ENCODE measurements around the gene ANKS1A. TPM values are rescaled to one million over a fixed set of nuclear protein-coding genes. Genes with fewer than 3 reads are reported as not detected.

ANKS1A gene
- total and polyA plus RNA-seq, 2 of the 4 experiments (the other 2 are of a cell fraction), result 7.2 to 7.5 TPM

DNA sequence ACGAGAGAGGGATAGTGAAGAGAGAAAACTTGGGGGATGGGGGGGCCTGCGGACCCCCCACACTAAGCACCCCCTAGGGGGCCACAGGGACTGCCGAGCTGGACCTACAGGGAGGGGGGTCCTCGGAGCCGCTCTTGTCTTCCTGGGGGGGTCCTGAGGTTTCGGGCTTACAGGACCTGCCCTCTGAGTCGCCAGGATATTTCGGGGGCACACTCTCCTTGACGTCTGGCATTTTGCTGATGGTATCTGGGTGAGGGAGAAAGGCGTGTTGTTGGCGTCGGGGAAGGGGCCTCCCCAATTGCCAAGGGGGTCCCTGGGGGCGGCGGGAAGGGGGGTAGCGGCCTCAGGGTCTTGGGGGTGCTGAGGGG, 251.6 kb downstream of the ANKS1A start:
- no peak overlapping the region for H4K91ac ChIP-seq (ENCODE audit: insufficient read depth, low read depth, low read length)
- H2AFZ ChIP-seq (replicated peaks; ENCODE audit: low read length, poor library complexity), result no peak overlapping the region
- no peak overlapping the region for H4K5ac ChIP-seq (ENCODE audit: low read depth, low read length)
- POLR2A ChIA-PET (ENCODE audit: unreplicated experiment), result no interaction called here
- peaks cover 2% of the 10 kb centered on the region; the same call in 1 of the 2 replicates for H3K4me1 ChIP-seq (ENCODE audit: control insufficient read depth, insufficient read depth, low read length)
- H3K36me3 ChIP-seq (ENCODE audit: control insufficient read depth, insufficient read depth, low read length), result no peaks in the 10 kb centered on the region
- no peaks in the 10 kb centered on the region for H3K9me3 ChIP-seq (ENCODE audit: control insufficient read depth, insufficient read depth, low read length)
- H2BK20ac ChIP-seq (ENCODE audit: low read depth, low read length), result no peak overlapping the region
- no peak overlapping the region for H3K4me2 ChIP-seq (ENCODE audit: low read depth, low read length)
- intact Hi-C loops (cut with micrococcal nuclease), result loop anchor here (1.0 to 10.0 kb wide), 3 partner anchors 154 to 314 kb away; partner anchors contain the start of genes FANCE and TAF11
- H3K27ac ChIP-seq (ENCODE audit: insufficient read depth, low read length), result no peak overlapping the region
- H4K8ac ChIP-seq (ENCODE audit: low read depth in 2 of 2, low read length in 2 of 2), result no peak overlapping the region
- no peaks in the 10 kb centered on the region for H3K27me3 ChIP-seq (ENCODE audit: control insufficient read depth, insufficient read depth, low read length)
- H2AK5ac ChIP-seq (ENCODE audit: low read depth, low read length), result no peak overlapping the region
- H2BK120ac ChIP-seq (ENCODE audit: low read depth, low read length), result no peak overlapping the region
- H2AK9ac ChIP-seq (replicated peaks; ENCODE audit: low read depth, low read length, poor library complexity), result no peak overlapping the region
- in situ Hi-C loops (cut with MboI; ENCODE audit: low sequenced_read_pairs), result loop anchor here (25.0 kb wide), 1 partner anchor 978 kb away; no protein-coding TSS in a partner anchor
- H3K9ac ChIP-seq (ENCODE audit: low read depth, low read length), result no peak overlapping the region
- no peak overlapping the region for H3K4ac ChIP-seq (ENCODE audit: low read depth, low read length)
- no peak overlapping the region for H3K4me3 ChIP-seq (ENCODE audit: insufficient read depth, low read depth, low read length)
- CTCF ChIA-PET, result interaction anchor here (0.6 to 1.7 kb wide), 11 partner anchors 10 to 161 kb away, joined by 3 to 10 read pairs (median 4); no protein-coding TSS in a partner anchor
- ATAC-seq (ENCODE audit: low read depth) (no peak), DNase-seq (no peak)
- no peak for TF ChIP-seq BHLHE40 (IDR thresholded peaks at IDR 0.05; ENCODE audit: low read depth, low read length)
- TF ChIP-seq MXI1 (IDR thresholded peaks at IDR 0.05; ENCODE audit: borderline replicate concordance, low read depth, low read length), result no peak
- TF ChIP-seq MAFK (IDR thresholded peaks at IDR 0.05; ENCODE audit: low read depth, low read length), result no peak
- H3K18ac ChIP-seq (ENCODE audit: low read depth, low read length), result no peak overlapping the region
- H2BK5ac ChIP-seq (ENCODE audit: low read depth, low read length, poor library complexity, severe bottlenecking), result no peak overlapping the region
- H3K14ac ChIP-seq (replicated peaks; ENCODE audit: low read depth, low read length), result no peak overlapping the region
- no peaks in the 10 kb centered on the region for H3K79me1 ChIP-seq (ENCODE audit: low read depth in 1 of 2, low read length in 2 of 2)
- no peak overlapping the region for H3K23ac ChIP-seq (ENCODE audit: low read depth, low read length)
- no TSS peak for BruUV-seq (replicated peaks)
- no peak overlapping the region for H3K56ac ChIP-seq (ENCODE audit: extremely low read depth, insufficient read depth, low read length)
- H3K9me1 ChIP-seq (ENCODE audit: insufficient read depth, low read length), result no peaks in the 10 kb centered on the region
- WGBS, 2 experiments (ENCODE audit: extremely low coverage in 2 of 2, insufficient read length in 1 of 2), result no CpG with 5 or more reads among the region's 15 CpGs
- H4K20me1 ChIP-seq (ENCODE audit: insufficient read depth, low read length), result no peaks in the 10 kb centered on the region
- no peak overlapping the region for H2BK15ac ChIP-seq (ENCODE audit: low read depth, low read length)
- dilution Hi-C loops (cut with HindIII; ENCODE audit: low sequenced_read_pairs, unreplicated experiment), result no loop called here

Small RNAs within 50 kb of the gene (microRNA-seq; reads per million reads assigned to microRNA genes)
- not detected for gene AL138721.1 (ENCODE audit: insufficient read depth, insufficient read length)

Small RNAs within 50 kb of the gene (small RNA-seq; reads per million reads assigned to genes)
- 0 to 1.0 (median 0) reads per million in 5 experiments for gene AL138721.1

Other genes with a start within 250 kb of the ANKS1A start
- 29.9 and 32.2 TPM in 2 replicates for gene ILRUN, start 192.5 kb upstream of the ANKS1A start, total RNA-seq (2012; rRNA removed)
- gene ILRUN, start 192.5 kb upstream of the ANKS1A start, polyA plus RNA-seq (2012; rRNA removed), result 25.4 and 26.0 TPM in 2 replicates
- gene SNRPC, start 131.8 kb upstream of the ANKS1A start, total RNA-seq (2012; rRNA removed), result 84.8 and 87.5 TPM in 2 replicates
- 343 and 345 TPM in 2 replicates for gene SNRPC, start 131.8 kb upstream of the ANKS1A start, polyA plus RNA-seq (2012; rRNA removed)
- gene BLTP3A, start 97.2 kb upstream of the ANKS1A start, total RNA-seq (2012; rRNA removed), result 4.2 and 4.7 TPM in 2 replicates
- gene BLTP3A, start 97.2 kb upstream of the ANKS1A start, polyA plus RNA-seq (2012; rRNA removed), result 3.0 and 3.1 TPM in 2 replicates
- gene TAF11, start 1.2 kb upstream of the ANKS1A start, total RNA-seq (2012; rRNA removed), result 12.7 and 24.2 TPM in 2 replicates
- 17.4 and 23.3 TPM in 2 replicates for gene TAF11, start 1.2 kb upstream of the ANKS1A start, polyA plus RNA-seq (2012; rRNA removed)

Measured in IMR-90 (cell line).